Right lobe of liver (tissue), 6 donors: Measurements from ENCODE around the gene GAN. TPM values are rescaled to one million over a fixed set of nuclear protein-coding genes. Genes with fewer than 3 reads are reported as not detected.
"Not testable (repeated sequence)": the region's sequence is repeated elsewhere in the genome, so short reads cannot be mapped to it uniquely, and the experiment has no call there.

ENCODE experiments used
- ATAC-seq, 4 donors: fragments of 200-7000 bp; cut with Tn5 transposase; one replicate each; pipeline ENCODE4 v1.9.1; 2020; ENCODE audit warnings: mild to moderate bottlenecking in 4 of 4, moderate library complexity in 4 of 4
- DNase-seq, 3 donors: peaks; one replicate each; pipeline ENCODE4 v3.0.0-alpha.2; 2020
- H3K27ac ChIP-seq, 3 donors: fragments of 200-600 bp; one replicate each; pipeline ENCODE4 v1.8.0; 2022
- H3K27me3 ChIP-seq, 2 donors: fragments of 200-600 bp; one replicate each; pipeline ENCODE4 v1.8.0; 2022
- H3K36me3 ChIP-seq, 4 donors: fragments of 200-600 bp; sonication (generic) in 1 of 4; one replicate each; pipeline versions ENCODE4 v1.5.1 to v1.8.0; 2017 to 2022; ENCODE audit warnings: control low read depth in 1 of 4
- H3K4me1 ChIP-seq, 4 donors: fragments of 200-600 bp; sonication (generic) in 1 of 4; one replicate each; pipeline versions ENCODE4 v1.5.1 to v1.8.0; 2017 to 2022; ENCODE audit warnings: control low read depth in 1 of 4
- H3K4me3 ChIP-seq, 3 donors: fragments of 200-600 bp; one replicate each; pipeline ENCODE4 v1.8.0; 2022
- H3K9me3 ChIP-seq, 4 donors: fragments of 200-600 bp; sonication (generic) in 1 of 4; one replicate each; pipeline versions ENCODE4 v1.5.1 to v1.8.0; 2017 to 2022; ENCODE audit warnings: control low read depth in 1 of 4
- POLR2A ChIP-seq: fragments of 450-650 bp; IDR thresholded peaks from one replicate; pipeline ENCODE4 v1.6.1; 2017; ENCODE audit warnings: antibody characterized with exemption, mild to moderate bottlenecking
- WGBS: methylation state at CpG from one replicate; pipeline ENCODE4 v1.1.6; 2018; ENCODE audit warnings: low coverage, low lambda C conversion rate; ENCODE audit not compliant: insufficient coverage; ENCODE audit errors: missing lambda C conversion rate; 5-methylcytosine and 5-hydroxymethylcytosine counted together
- intact Hi-C, 2 donors: fragments of 100-400 bp; cut with DNase I; formaldehyde crosslinking; loops; one replicate each; pipeline versions ENCODE4 v1.11.2 to v1.14.1; 2022
- total RNA-seq, 6 experiments: library from RNA; depleted of rRNA in 2 of 6; stranded (reverse); fragments of >200 nt in 2 of 6; fragmentation: NEBNext Ultra II Directional in 3 of 6; extraction: Animal tissue kit (Norgen Biotek cat#: 25700) in 3 of 6; gene quantifications; one replicate each; pipeline versions ENCODE4 v1.1.0 to v1.2.4, GENCODE V29; 2016 to 2023
- TF ChIP-seq, protein P1 (sequence below), 4 donors: fragments of 200-600 bp in 3 of 4; fragments of 450-650 bp in 1 of 4; IDR thresholded peaks; one replicate each; pipeline versions ENCODE4 v1.5.1 to v1.8.0; 2016 to 2022; ENCODE audit warnings: antibody characterized with exemption in 4 of 4, mild to moderate bottlenecking in 2 of 4
- donor health status: DM: no; HTN: yes; CAD: no.
- donor health status: DM: no; HTN: no; CAD: no.
- donor health status: DM: no; HTN: no; CAD: no.
- donor health status: DM: no; HTN: yes; CAD: no.
- donor health status: DM: no; HTN: yes; CAD: no.

The GAN gene
- total RNA-seq, 6 experiments from 2014 or later, result 2.2 to 4.1 (median 3.4) TPM

DNA sequence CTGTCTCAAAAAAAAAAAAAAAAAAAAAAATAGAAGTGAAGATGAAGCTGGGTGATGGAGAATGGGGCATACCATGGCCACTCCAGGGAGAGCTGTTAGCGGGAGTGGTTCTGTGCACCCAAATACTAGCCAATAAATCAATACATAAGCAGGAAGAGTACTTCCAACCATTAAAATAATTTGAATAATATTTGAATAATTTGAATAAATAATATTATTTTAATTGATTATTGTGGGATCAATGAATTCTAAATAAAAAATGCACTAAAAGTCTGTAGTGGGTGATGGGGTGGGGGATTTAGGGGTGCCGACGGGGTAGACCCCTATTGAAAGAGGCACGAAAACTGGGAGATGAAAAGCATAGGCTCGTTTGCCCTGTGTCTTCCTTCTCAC, 88.4 kb downstream of the GAN start:
- no peaks in the 10 kb centered on the region for H3K36me3 ChIP-seq
- WGBS, result 17% methylated on average over 5 of the region's 5 CpGs
- intact Hi-C loops, result loop anchor here in 1 of 2 donors (2.0 kb wide), 1 partner anchor 322 kb away; no protein-coding TSS in a partner anchor
- no peaks in the 10 kb centered on the region for H3K27me3 ChIP-seq
- no peak overlapping the region for H3K27ac ChIP-seq
- no peaks in the 10 kb centered on the region for H3K4me1 ChIP-seq
- TF ChIP-seq, protein P1, sequence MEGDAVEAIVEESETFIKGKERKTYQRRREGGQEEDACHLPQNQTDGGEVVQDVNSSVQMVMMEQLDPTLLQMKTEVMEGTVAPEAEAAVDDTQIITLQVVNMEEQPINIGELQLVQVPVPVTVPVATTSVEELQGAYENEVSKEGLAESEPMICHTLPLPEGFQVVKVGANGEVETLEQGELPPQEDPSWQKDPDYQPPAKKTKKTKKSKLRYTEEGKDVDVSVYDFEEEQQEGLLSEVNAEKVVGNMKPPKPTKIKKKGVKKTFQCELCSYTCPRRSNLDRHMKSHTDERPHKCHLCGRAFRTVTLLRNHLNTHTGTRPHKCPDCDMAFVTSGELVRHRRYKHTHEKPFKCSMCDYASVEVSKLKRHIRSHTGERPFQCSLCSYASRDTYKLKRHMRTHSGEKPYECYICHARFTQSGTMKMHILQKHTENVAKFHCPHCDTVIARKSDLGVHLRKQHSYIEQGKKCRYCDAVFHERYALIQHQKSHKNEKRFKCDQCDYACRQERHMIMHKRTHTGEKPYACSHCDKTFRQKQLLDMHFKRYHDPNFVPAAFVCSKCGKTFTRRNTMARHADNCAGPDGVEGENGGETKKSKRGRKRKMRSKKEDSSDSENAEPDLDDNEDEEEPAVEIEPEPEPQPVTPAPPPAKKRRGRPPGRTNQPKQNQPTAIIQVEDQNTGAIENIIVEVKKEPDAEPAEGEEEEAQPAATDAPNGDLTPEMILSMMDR (IDR thresholded peaks at IDR 0.05), result no peak
- no peak for TF ChIP-seq POLR2A
- H3K4me3 ChIP-seq, result no peak overlapping the region
- no peak for DNase-seq
- no peaks in the 10 kb centered on the region for H3K9me3 ChIP-seq
- ATAC-seq, result no peak

- DNase-seq (peak; percentile 88 to 90 (median 89)), ATAC-seq (peak; percentile 96 to 100 (median 98))
- no peaks in the 10 kb centered on the region for H3K9me3 ChIP-seq
- WGBS, result 20% methylated on average over 5 of the region's 37 CpGs
- no peaks in the 10 kb centered on the region for H3K27me3 ChIP-seq
- H3K4me1 ChIP-seq, result no peaks in the 10 kb centered on the region
- intact Hi-C loops, result loop anchor here in 1 of 2 donors (2.0 kb wide), 1 partner anchor 321 kb away; no protein-coding TSS in a partner anchor
- no peak for TF ChIP-seq POLR2A
- TF ChIP-seq, protein P1 (IDR thresholded peaks at IDR 0.05), result peak; percentile 93 to 98 (median 96)
- H3K4me3 ChIP-seq, result peak overlapping the region in 2 of 3 donors; percentile 29 to 40
- H3K27ac ChIP-seq, result no peak overlapping the region
- no peaks in the 10 kb centered on the region for H3K36me3 ChIP-seq
Observed at GRCh38 chr16:81403601-81404391, 89.0 kb downstream of the GAN start.

DNA sequence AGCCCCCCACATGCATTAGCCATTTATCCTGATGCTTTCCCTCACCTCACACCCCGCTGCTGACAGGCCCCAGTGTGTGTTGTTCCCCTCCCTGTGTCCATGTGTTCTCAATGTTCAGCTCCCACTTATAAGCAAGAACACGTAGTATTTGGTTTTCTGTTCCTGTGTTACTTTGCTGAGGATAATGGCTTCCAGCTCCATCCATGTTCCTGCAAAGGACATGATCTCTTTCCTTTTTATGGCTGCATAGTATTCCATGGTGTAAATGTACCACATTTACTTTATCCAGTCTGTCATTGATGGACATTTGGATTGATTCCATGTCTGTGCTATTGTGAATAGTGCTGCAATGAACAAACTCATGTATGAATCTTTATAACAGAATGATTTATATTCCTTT, 90.2 kb downstream of the GAN start:
- H3K27ac ChIP-seq, intact Hi-C loops, H3K27me3 ChIP-seq, ATAC-seq, H3K36me3 ChIP-seq, H3K4me1 ChIP-seq, H3K9me3 ChIP-seq, H3K4me3 ChIP-seq, DNase-seq: not testable (repeated sequence)
- 82% methylated on average over 2 of the region's 2 CpGs for WGBS

DNA sequence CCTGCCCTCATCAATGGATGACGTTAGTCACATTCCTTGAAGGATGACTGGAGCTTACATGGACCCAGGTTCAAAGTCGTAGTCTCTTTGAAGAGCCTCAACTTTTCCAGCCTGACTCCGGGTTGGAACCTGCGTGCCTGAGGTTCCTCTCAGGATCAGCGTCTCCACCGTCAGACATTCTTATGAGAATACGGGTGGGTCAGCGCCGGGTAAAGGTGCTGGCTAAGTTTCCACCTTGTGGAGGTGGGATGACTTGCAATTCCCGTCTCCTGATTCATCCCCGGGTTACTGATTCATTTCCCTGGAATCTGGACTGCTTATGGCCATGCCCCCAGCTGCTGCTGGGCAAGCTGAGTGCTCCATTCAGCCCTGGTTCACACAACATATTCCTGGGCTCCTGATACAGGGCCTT, 90.9 kb downstream of the GAN start:
- TF ChIP-seq, protein P1 (IDR thresholded peaks at IDR 0.05), result peak in 1 of 4 donors; percentile 7
- TF ChIP-seq POLR2A, result no peak
- 64% methylated on average over 5 of the region's 11 CpGs for WGBS
- intact Hi-C loops, result no loop called here
- DNase-seq (no peak), ATAC-seq (peak in 1 of 4 donors; percentile 11)
- Histone ChIP-seq H3K36me3 (no peaks in the 10 kb centered on the region), H3K4me3 (no peak overlapping the region), H3K27me3 (no peaks in the 10 kb centered on the region), H3K9me3 (no peaks in the 10 kb centered on the region), H3K4me1 (no peaks in the 10 kb centered on the region), H3K27ac (no peak overlapping the region)

DNA sequence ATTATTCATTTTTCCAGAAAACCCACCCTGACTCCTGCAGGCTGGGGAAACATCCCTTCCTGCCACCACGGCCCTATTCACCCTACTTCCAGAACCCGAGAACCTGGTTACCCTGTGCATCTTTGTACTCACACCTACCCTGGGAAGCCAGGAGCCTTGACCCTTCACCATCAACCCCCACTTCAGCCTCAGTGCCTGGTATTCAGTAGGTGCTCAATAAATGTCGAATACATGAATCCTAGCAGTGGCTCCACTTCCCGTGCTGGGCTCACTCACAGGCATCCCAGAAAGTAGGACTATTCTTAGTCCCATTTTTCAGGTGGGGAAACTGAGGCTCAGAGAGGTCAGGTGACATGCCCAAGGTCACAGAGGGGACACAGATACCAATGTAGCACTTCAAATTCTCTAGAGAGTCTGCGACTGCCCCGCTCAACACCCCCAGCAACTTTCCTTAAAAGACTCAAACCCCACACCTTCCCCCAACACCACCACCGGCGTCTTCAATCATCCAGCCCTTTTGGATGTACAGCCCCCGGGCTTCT, 93.7 kb downstream of the GAN start:
- no peak for TF ChIP-seq POLR2A
- TF ChIP-seq, protein P1 (IDR thresholded peaks at IDR 0.05), result no peak
- no peaks in the 10 kb centered on the region for H3K36me3 ChIP-seq
- ATAC-seq (no peak), DNase-seq (no peak)
- H3K27ac ChIP-seq, result no peak overlapping the region
- H3K27me3 ChIP-seq, result no peaks in the 10 kb centered on the region
- H3K9me3 ChIP-seq, result no peaks in the 10 kb centered on the region
- no peaks in the 10 kb centered on the region for H3K4me1 ChIP-seq
- 60% methylated on average over 5 of the region's 9 CpGs for WGBS
- intact Hi-C loops, result no loop called here
- H3K4me3 ChIP-seq, result no peak overlapping the region
